CD14-positive monocyte (primary cell): ENCODE results near the gene FKBP4. TPM values are rescaled to one million over a fixed set of nuclear protein-coding genes. Genes with fewer than 3 reads are reported as not detected.

Experiments used
- DNase-seq, 3 donors: peaks; one replicate each; pipeline ENCODE4 v3.0.0-alpha.2; 2011 to 2022
- H2AFZ ChIP-seq: 2 replicates; pipeline ENCODE4 v1.6.0; 2012; ENCODE audit warnings: mild to moderate bottlenecking, low read depth, low read length, inconsistent platforms; ENCODE audit not compliant: insufficient read depth, poor library complexity, severe bottlenecking
- H3K27ac ChIP-seq, 2 donors: 1 replicate in 1 of 2; 2 replicates in 1 of 2; pipeline ENCODE4 v1.5.1; 2012 to 2013; ENCODE audit warnings: low read length in 2 of 2, control low read depth in 1 of 2, inconsistent platforms in 1 of 2, low read depth in 1 of 2, mild to moderate bottlenecking in 1 of 2
- H3K27me3 ChIP-seq, 2 donors: one replicate each; pipeline versions ENCODE4 v1.6.0 to v1.6.1; 2011 to 2013; ENCODE audit warnings: low read length in 2 of 2; ENCODE audit not compliant: control insufficient read depth in 2 of 2, insufficient read depth in 2 of 2
- H3K36me3 ChIP-seq, 2 donors: replicated peaks in 1 of 2; 1 replicate in 1 of 2; 2 replicates in 1 of 2; pipeline versions ENCODE4 v1.5.1 to v1.6.1; 2012 to 2013; ENCODE audit warnings: low read length in 2 of 2, control low read depth in 1 of 2, inconsistent platforms in 1 of 2, mild to moderate bottlenecking in 1 of 2; ENCODE audit not compliant: insufficient read depth in 2 of 2, control insufficient read depth in 1 of 2
- H3K4me1 ChIP-seq, 2 donors: 1 replicate in 1 of 2; 2 replicates in 1 of 2; pipeline versions ENCODE4 v1.5.1 to v1.6.1; 2012 to 2013; ENCODE audit warnings: low read length in 2 of 2, control low read depth in 1 of 2, inconsistent platforms in 1 of 2, mild to moderate bottlenecking in 1 of 2, moderate library complexity in 1 of 2; ENCODE audit not compliant: insufficient read depth in 2 of 2, control insufficient read depth in 1 of 2
- H3K4me2 ChIP-seq: replicated peaks from 2 replicates; pipeline ENCODE3; 2012; ENCODE audit warnings: low read length, moderate library complexity, mild to moderate bottlenecking; ENCODE audit not compliant: poor library complexity, severe bottlenecking; ENCODE audit errors: extremely low read depth
- H3K4me3 ChIP-seq, 3 experiments: fragments of 200-600 bp in 1 of 3; sonication (generic) in 1 of 3; replicated peaks in 1 of 3; 1 replicate in 2 of 3; 2 replicates in 1 of 3; pipeline ENCODE4 v1.5.1; 2011 to 2013; ENCODE audit warnings: low read length in 3 of 3, mild to moderate bottlenecking in 3 of 3, control low read depth in 2 of 3, low read depth in 2 of 3, inconsistent platforms in 1 of 3, moderate library complexity in 1 of 3
- H3K79me2 ChIP-seq: 2 replicates; pipeline ENCODE4 v1.6.0; 2012; ENCODE audit warnings: mild to moderate bottlenecking, control low read depth, inconsistent platforms, low read length, moderate library complexity; ENCODE audit not compliant: insufficient read depth
- H3K9ac ChIP-seq: 2 replicates; pipeline ENCODE4 v1.6.0; 2017; ENCODE audit warnings: low read length, mild to moderate bottlenecking; ENCODE audit not compliant: insufficient read depth, poor library complexity, severe bottlenecking
- H3K9me3 ChIP-seq, 2 donors: replicated peaks in 1 of 2; 1 replicate in 1 of 2; 2 replicates in 1 of 2; pipeline versions ENCODE4 v1.5.1 to v1.6.1; 2012 to 2013; ENCODE audit warnings: low read length in 2 of 2, control low read depth in 1 of 2; ENCODE audit not compliant: control insufficient read depth in 1 of 2, insufficient read depth in 1 of 2
- H4K20me1 ChIP-seq: 2 replicates; pipeline ENCODE4 v1.6.0; 2012; ENCODE audit warnings: mild to moderate bottlenecking, low read length, control low read depth, moderate library complexity; ENCODE audit not compliant: insufficient read depth
- H3K27ac Mint-ChIP-seq, 7 donors: one replicate each; pipeline ENCODE4 v1.8.0; 2020; ENCODE audit warnings: mild to moderate bottlenecking in 7 of 7, mixed read lengths in 7 of 7, moderate library complexity in 6 of 7, inconsistent platforms in 2 of 7
- H3K27me3 Mint-ChIP-seq, 3 donors: one replicate each; pipeline ENCODE4 v1.8.0; 2021 to 2022; ENCODE audit warnings: low read depth in 3 of 3, mild to moderate bottlenecking in 3 of 3, mixed read lengths in 3 of 3, moderate library complexity in 3 of 3, inconsistent platforms in 1 of 3
- H3K36me3 Mint-ChIP-seq, 2 donors: one replicate each; pipeline ENCODE4 v1.8.0; 2020; ENCODE audit warnings: mixed read lengths in 2 of 2, inconsistent platforms in 1 of 2, mild to moderate bottlenecking in 1 of 2
- H3K4me1 Mint-ChIP-seq: one replicate; pipeline ENCODE4 v1.8.0; 2020; ENCODE audit warnings: mild to moderate bottlenecking, mixed read lengths
- H3K4me3 Mint-ChIP-seq, 2 donors: one replicate each; pipeline ENCODE4 v1.8.0; 2020; ENCODE audit warnings: mild to moderate bottlenecking in 2 of 2, mixed read lengths in 2 of 2, moderate library complexity in 1 of 2
- H3K9me3 Mint-ChIP-seq, 7 donors: one replicate each; pipeline ENCODE4 v1.8.0; 2020 to 2022; ENCODE audit warnings: mixed read lengths in 7 of 7, mild to moderate bottlenecking in 6 of 7, moderate library complexity in 6 of 7, inconsistent platforms in 2 of 7
- CTCF ChIP-seq: fragments of 200-600 bp; IDR thresholded peaks from one replicate; pipeline ENCODE4 v1.8.0; 2022; ENCODE audit warnings: antibody characterized with exemption, mild to moderate bottlenecking
- WGBS: methylation state at CpG from one replicate; pipeline ENCODE4 v1.1.5; 2013; ENCODE audit warnings: missing lambda C conversion rate; ENCODE audit not compliant: insufficient coverage; 5-methylcytosine and 5-hydroxymethylcytosine counted together
- intact Hi-C, 2 donors: fragments of 100-400 bp; cut with micrococcal nuclease; formaldehyde crosslinking; loops; one replicate each; pipeline versions ENCODE4 v1.15.0 to v1.15.1; 2023
- polyA plus RNA-seq, 3 donors: library from polyadenylated mRNA; depleted of rRNA in 1 of 3; unstranded in 2 of 3; stranded (reverse) in 1 of 3; fragments of 300-500 nt in 2 of 3; fragments of >200 nt in 1 of 3; fragmentation: Illumina TruSeq in 2 of 3; gene quantifications; 1 replicate in 2 of 3; 2 replicates in 1 of 3; pipeline ENCODE4 v1.2.3, GENCODE V29; 2012 to 2021

Gene FKBP4
- polyA plus RNA-seq, 3 donors: 19.3 to 22.1 (median 20.1) TPM

- no peak for TF ChIP-seq CTCF
- Mint-ChIP-seq H3K27me3 (peaks cover 18 to 30% (median 28%) of the 10 kb centered on the region in 3 donors), H3K9me3 (peaks cover 0 to 5% (median 0%) of the 10 kb centered on the region in 7 donors)
Observed at GRCh38 chr12:2751230-2751629, 43.5 kb upstream of the FKBP4 start.

GRCh38 chr12:2751686-2752085 lies 43.1 kb upstream of the FKBP4 start:
- no peak overlapping the region for H2AFZ ChIP-seq
- H3K36me3 Mint-ChIP-seq: no peaks in the 10 kb centered on the region
- H3K27me3 Mint-ChIP-seq: peaks cover 17 to 30% (median 28%) of the 10 kb centered on the region in 3 donors
- intact Hi-C loops: no loop called here
- peaks cover 4% of the 10 kb centered on the region for H3K4me1 Mint-ChIP-seq
- no peaks in the 10 kb centered on the region for H3K4me1 ChIP-seq
- H3K9me3 Mint-ChIP-seq: peaks cover 0 to 5% (median 0%) of the 10 kb centered on the region in 7 donors
- no peaks in the 10 kb centered on the region for H4K20me1 ChIP-seq
- TF ChIP-seq CTCF: no peak
- H3K9ac ChIP-seq: no peak overlapping the region
- H3K79me2 ChIP-seq: no peaks in the 10 kb centered on the region
- no peak overlapping the region for H3K27ac ChIP-seq
- no peak for DNase-seq
- no peaks in the 10 kb centered on the region for H3K36me3 ChIP-seq
- peaks cover 0 to 13% of the 10 kb centered on the region in 2 donors for H3K27me3 ChIP-seq
- peak overlapping the region in 1 of 2 donors; percentile 59 for H3K4me3 Mint-ChIP-seq
- no peaks in the 10 kb centered on the region for H3K9me3 ChIP-seq
- H3K4me3 ChIP-seq: no peak overlapping the region
- no peak overlapping the region for H3K27ac Mint-ChIP-seq
- 50% methylated on average over 1 of the region's 2 CpGs for WGBS
- no peak overlapping the region for H3K4me2 ChIP-seq

More at GRCh38 chr12:2751230-2751629, 43.5 kb upstream of the FKBP4 start:
- H4K20me1 ChIP-seq: no peaks in the 10 kb centered on the region
- peaks cover 0 to 13% of the 10 kb centered on the region in 2 donors for H3K27me3 ChIP-seq
- Mint-ChIP-seq H3K4me3 (no peak overlapping the region), H3K36me3 (no peaks in the 10 kb centered on the region), H3K4me1 (peaks cover 4% of the 10 kb centered on the region), H3K27ac (no peak overlapping the region)
- H3K4me3 ChIP-seq: no peak overlapping the region
- no peaks in the 10 kb centered on the region for H3K9me3 ChIP-seq
- H3K4me2 ChIP-seq: no peak overlapping the region
- H3K79me2 ChIP-seq: no peaks in the 10 kb centered on the region
- no peak overlapping the region for H3K9ac ChIP-seq
- H3K4me1 ChIP-seq: no peaks in the 10 kb centered on the region
- intact Hi-C loops: no loop called here
- no peak for DNase-seq
- H3K27ac ChIP-seq: no peak overlapping the region
- H2AFZ ChIP-seq: no peak overlapping the region
- H3K36me3 ChIP-seq: no peaks in the 10 kb centered on the region
